Tibial nerve (tissue), 3 donors: ENCODE results near the gene NTNG1.

Experiments used
- CTCF ChIP-seq, 5 experiments: fragments of 200-600 bp in 3 of 5; fragments of 450-650 bp in 2 of 5; sonication (generic) in 3 of 5; IDR thresholded peaks; one replicate each; pipeline ENCODE4 v1.5.1; 2016 to 2019; ENCODE audit warnings: antibody characterized with exemption in 5 of 5, mild to moderate bottlenecking in 3 of 5, moderate library complexity in 2 of 5
- POLR2A ChIP-seq, 2 donors: fragments of 450-650 bp; IDR thresholded peaks; one replicate each; pipeline ENCODE4 v1.6.1; 2017; ENCODE audit warnings: antibody characterized with exemption in 2 of 2, mild to moderate bottlenecking in 2 of 2, moderate library complexity in 2 of 2

- TF ChIP-seq CTCF (IDR thresholded peaks at IDR 0.05) = no peak
- no peak for TF ChIP-seq POLR2A (IDR thresholded peaks at IDR 0.05)
Measured at GRCh38 chr1:107251839-107252238, 111.0 kb downstream of the NTNG1 start.
